Measurements from ENCODE around the gene LRRN4. TPM values are rescaled to one million over a fixed set of nuclear protein-coding genes. Genes with fewer than 3 reads are reported as not detected.

LRRN4 gene
- total RNA-seq, 1 experiment from 2014 or later, result not detected

DNA sequence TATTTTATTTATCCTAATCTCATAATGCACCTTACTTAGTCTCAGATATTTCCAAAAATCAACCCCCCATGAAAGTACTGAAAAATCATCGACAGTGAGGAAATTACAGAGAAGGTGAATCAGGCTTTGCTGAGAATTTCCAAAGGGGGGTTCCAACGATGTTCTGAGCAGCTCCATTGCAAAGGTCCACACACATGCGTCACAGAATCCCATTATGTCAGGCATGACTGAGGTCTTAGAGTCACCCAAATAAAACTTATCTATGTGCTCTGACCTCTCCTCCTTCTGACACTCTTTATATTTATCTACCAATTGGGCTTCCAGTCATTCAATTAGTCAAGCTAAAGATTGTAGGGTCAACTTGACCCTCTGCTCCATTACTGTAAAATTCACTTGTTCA is 12.7 kb upstream of the LRRN4 start:
- CTCF ChIA-PET, result interaction anchor here (0.7 to 1.3 kb wide), 4 partner anchors 9 to 538 kb away, joined by 3 to 4 read pairs (median 4); no protein-coding TSS in a partner anchor
- no peaks in the 10 kb centered on the region for H3K4me1 Mint-ChIP-seq (ENCODE audit: insufficient read depth, unreplicated experiment)
- H3K36me3 Mint-ChIP-seq (ENCODE audit: insufficient read depth, unreplicated experiment), result no peaks in the 10 kb centered on the region
- no peak overlapping the region for H3K27ac Mint-ChIP-seq (ENCODE audit: low read depth, unreplicated experiment)
- H3K27me3 Mint-ChIP-seq (ENCODE audit: insufficient read depth, unreplicated experiment), result no peaks in the 10 kb centered on the region
- intact Hi-C loops (cut with micrococcal nuclease), result no loop called here
- no peak for DNase-seq (ENCODE audit: unreplicated experiment)
- H3K4me3 Mint-ChIP-seq (ENCODE audit: unreplicated experiment), result no peak overlapping the region
- H3K9me3 Mint-ChIP-seq (ENCODE audit: unreplicated experiment), result no peaks in the 10 kb centered on the region
- POLR2A ChIA-PET, result no interaction called here
- TF ChIP-seq CTCF (IDR thresholded peaks at IDR 0.05; ENCODE audit: unreplicated experiment), result no peak
- BruUV-seq (replicated peaks), result no TSS peak

- intact Hi-C loops (cut with micrococcal nuclease), result no loop called here
Observed at GRCh38 chr20:6061544-6061943, 7.7 kb upstream of the LRRN4 start.

GRCh38 chr20:6060213-6060612 is 6.4 kb upstream of the LRRN4 start:
- no peaks in the 10 kb centered on the region for H3K36me3 Mint-ChIP-seq (ENCODE audit: insufficient read depth, unreplicated experiment)
- no peak for TF ChIP-seq CTCF (IDR thresholded peaks at IDR 0.05; ENCODE audit: unreplicated experiment)
- BruUV-seq (replicated peaks), result no TSS peak
- intact Hi-C loops (cut with micrococcal nuclease), result no loop called here
- no peak overlapping the region for H3K4me3 Mint-ChIP-seq (ENCODE audit: unreplicated experiment)
- no peak for DNase-seq (ENCODE audit: unreplicated experiment)
- H3K27ac Mint-ChIP-seq (ENCODE audit: low read depth, unreplicated experiment), result no peak overlapping the region
- no peaks in the 10 kb centered on the region for H3K4me1 Mint-ChIP-seq (ENCODE audit: insufficient read depth, unreplicated experiment)
- POLR2A ChIA-PET, result interaction anchor here (0.6 to 0.8 kb wide), 2 partner anchors 10 to 316 kb away, joined by 5 read pairs; no protein-coding TSS in a partner anchor
- CTCF ChIA-PET, result interaction anchor here (0.6 to 1.0 kb wide), 3 partner anchors 17 to 530 kb away, joined by 3 to 4 read pairs (median 3); no protein-coding TSS in a partner anchor
- no peaks in the 10 kb centered on the region for H3K9me3 Mint-ChIP-seq (ENCODE audit: unreplicated experiment)
- no peaks in the 10 kb centered on the region for H3K27me3 Mint-ChIP-seq (ENCODE audit: insufficient read depth, unreplicated experiment)

More at GRCh38 chr20:6061544-6061943, 7.7 kb upstream of the LRRN4 start:
- no peaks in the 10 kb centered on the region for H3K4me1 Mint-ChIP-seq (ENCODE audit: insufficient read depth, unreplicated experiment)
- H3K9me3 Mint-ChIP-seq (ENCODE audit: unreplicated experiment), result no peaks in the 10 kb centered on the region
- POLR2A ChIA-PET, result interaction anchor here (1.0 to 2.5 kb wide), 4 partner anchors 21 to 55 kb away, joined by 3 to 7 read pairs (median 3); no protein-coding TSS in a partner anchor
- no peak overlapping the region for H3K27ac Mint-ChIP-seq (ENCODE audit: low read depth, unreplicated experiment)
- H3K27me3 Mint-ChIP-seq (ENCODE audit: insufficient read depth, unreplicated experiment), result no peaks in the 10 kb centered on the region
- CTCF ChIA-PET, result interaction anchor here (1.3 to 2.3 kb wide), 2 partner anchors 15 to 49 kb away, joined by 3 to 10 read pairs; no protein-coding TSS in a partner anchor
- H3K4me3 Mint-ChIP-seq (ENCODE audit: unreplicated experiment), result no peak overlapping the region
- DNase-seq (ENCODE audit: unreplicated experiment), result no peak
- TF ChIP-seq CTCF (IDR thresholded peaks at IDR 0.05; ENCODE audit: unreplicated experiment), result no peak
- H3K36me3 Mint-ChIP-seq (ENCODE audit: insufficient read depth, unreplicated experiment), result no peaks in the 10 kb centered on the region
- no TSS peak for BruUV-seq (replicated peaks)

DNA sequence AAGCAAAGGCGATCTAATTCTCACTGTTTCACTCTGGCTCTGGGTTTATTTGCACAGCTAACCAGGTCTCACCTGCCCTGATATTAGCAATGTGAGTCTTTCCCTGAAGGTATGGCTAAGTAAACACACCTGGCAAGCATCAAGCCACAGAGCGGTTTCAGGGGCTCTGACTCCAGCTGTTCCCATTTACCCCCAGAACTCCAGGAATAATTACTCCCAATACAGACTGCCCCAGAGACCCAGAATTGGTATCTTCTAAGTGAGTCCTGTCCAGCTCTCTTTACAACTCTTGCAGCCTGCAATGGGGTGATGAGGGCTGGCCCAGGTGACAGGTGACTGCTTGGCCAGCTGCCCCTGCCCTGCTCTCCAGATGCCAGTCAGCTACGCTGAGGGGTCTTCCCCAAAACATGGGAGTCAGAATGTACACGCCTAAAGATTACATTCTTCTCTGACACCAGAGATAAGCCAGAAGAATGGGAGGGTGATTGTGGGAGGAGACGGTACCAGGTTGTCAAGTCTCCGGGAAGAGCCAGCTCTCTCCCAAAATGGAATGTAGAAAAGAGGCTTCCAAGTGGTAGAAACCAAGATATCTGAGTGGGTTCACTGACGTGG is 4.9 kb upstream of the LRRN4 start:
- Mint-ChIP-seq H3K36me3 (ENCODE audit: insufficient read depth, unreplicated experiment) (no peaks in the 10 kb centered on the region), H3K4me1 (ENCODE audit: insufficient read depth, unreplicated experiment) (peaks cover 12% of the 10 kb centered on the region), H3K9me3 (ENCODE audit: unreplicated experiment) (no peaks in the 10 kb centered on the region), H3K27ac (ENCODE audit: low read depth, unreplicated experiment) (no peak overlapping the region), H3K27me3 (ENCODE audit: insufficient read depth, unreplicated experiment) (no peaks in the 10 kb centered on the region), H3K4me3 (ENCODE audit: unreplicated experiment) (no peak overlapping the region)
- CTCF ChIA-PET, result interaction anchor here (0.7 to 2.5 kb wide), 2 partner anchors 18 to 31 kb away, joined by 4 to 11 read pairs; no protein-coding TSS in a partner anchor
- POLR2A ChIA-PET, result no interaction called here
- intact Hi-C loops (cut with micrococcal nuclease), result no loop called here
- BruUV-seq (replicated peaks), result no TSS peak
- no peak for TF ChIP-seq CTCF (IDR thresholded peaks at IDR 0.05; ENCODE audit: unreplicated experiment)
- no peak for DNase-seq (ENCODE audit: unreplicated experiment)

All from MCF 10A (cell line).